Thyroid gland (tissue), 4 donors: ENCODE measurements around the gene DPYSL4.

Source experiments
- POLR2A ChIP-seq, 2 donors: fragments of 450-650 bp; IDR thresholded peaks; one replicate each; pipeline ENCODE4 v1.6.1; 2017; ENCODE audit warnings: antibody characterized with exemption in 2 of 2, mild to moderate bottlenecking in 2 of 2, moderate library complexity in 1 of 2
- TF ChIP-seq, protein P1 (sequence below), 6 experiments: fragments of 200-600 bp in 3 of 6; fragments of 450-650 bp in 3 of 6; sonication (generic) in 3 of 6; IDR thresholded peaks; one replicate each; pipeline ENCODE4 v1.5.1; 2016 to 2019; ENCODE audit warnings: antibody characterized with exemption in 6 of 6, mild to moderate bottlenecking in 2 of 6, inconsistent platforms in 1 of 6, moderate library complexity in 1 of 6

- TF ChIP-seq, protein P1, sequence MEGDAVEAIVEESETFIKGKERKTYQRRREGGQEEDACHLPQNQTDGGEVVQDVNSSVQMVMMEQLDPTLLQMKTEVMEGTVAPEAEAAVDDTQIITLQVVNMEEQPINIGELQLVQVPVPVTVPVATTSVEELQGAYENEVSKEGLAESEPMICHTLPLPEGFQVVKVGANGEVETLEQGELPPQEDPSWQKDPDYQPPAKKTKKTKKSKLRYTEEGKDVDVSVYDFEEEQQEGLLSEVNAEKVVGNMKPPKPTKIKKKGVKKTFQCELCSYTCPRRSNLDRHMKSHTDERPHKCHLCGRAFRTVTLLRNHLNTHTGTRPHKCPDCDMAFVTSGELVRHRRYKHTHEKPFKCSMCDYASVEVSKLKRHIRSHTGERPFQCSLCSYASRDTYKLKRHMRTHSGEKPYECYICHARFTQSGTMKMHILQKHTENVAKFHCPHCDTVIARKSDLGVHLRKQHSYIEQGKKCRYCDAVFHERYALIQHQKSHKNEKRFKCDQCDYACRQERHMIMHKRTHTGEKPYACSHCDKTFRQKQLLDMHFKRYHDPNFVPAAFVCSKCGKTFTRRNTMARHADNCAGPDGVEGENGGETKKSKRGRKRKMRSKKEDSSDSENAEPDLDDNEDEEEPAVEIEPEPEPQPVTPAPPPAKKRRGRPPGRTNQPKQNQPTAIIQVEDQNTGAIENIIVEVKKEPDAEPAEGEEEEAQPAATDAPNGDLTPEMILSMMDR (IDR thresholded peaks at IDR 0.05), result no peak
- TF ChIP-seq POLR2A (IDR thresholded peaks at IDR 0.05), result no peak
These were observed 47.2 kb upstream of the DPYSL4 start for GRCh38 chr10:132139526-132139925.
